Vagina (tissue), 2 donors: ENCODE data around the gene ADGRE3. TPM values are rescaled to one million over a fixed set of nuclear protein-coding genes. Genes with fewer than 3 reads are reported as not detected.

Experiments
- DNase-seq, 2 donors: peaks; one replicate each; pipeline ENCODE4 v3.0.0-alpha.2; 2017; ENCODE audit errors: extremely low spot score in 2 of 2
- H3K27ac ChIP-seq: fragments of 200-600 bp; sonication (generic); one replicate; pipeline ENCODE4 v1.5.1; 2019
- H3K27me3 ChIP-seq: fragments of 200-600 bp; sonication (generic); one replicate; pipeline ENCODE4 v1.5.1; 2019
- H3K36me3 ChIP-seq, 2 donors: fragments of 200-600 bp; sonication (generic); one replicate each; pipeline ENCODE4 v1.5.1; 2017 to 2019
- H3K4me1 ChIP-seq: fragments of 200-600 bp; sonication (generic); one replicate; pipeline ENCODE4 v1.5.1; 2019
- H3K4me3 ChIP-seq, 2 donors: fragments of 200-600 bp; sonication (generic); 1 replicate in 1 of 2; 2 replicates in 1 of 2; pipeline ENCODE4 v1.5.1; 2016 to 2019
- H3K9me3 ChIP-seq: fragments of 200-600 bp; sonication (generic); one replicate; pipeline ENCODE4 v1.5.1; 2019
- CTCF ChIP-seq, 3 experiments: fragments of 450-650 bp in 2 of 3; fragments of 200-600 bp in 1 of 3; sonication (generic) in 1 of 3; IDR thresholded peaks; one replicate each; pipeline ENCODE4 v1.5.1; 2017 to 2019; ENCODE audit warnings: antibody characterized with exemption in 3 of 3, mild to moderate bottlenecking in 2 of 3, moderate library complexity in 2 of 3
- POLR2A ChIP-seq, 2 donors: fragments of 450-650 bp; IDR thresholded peaks; one replicate each; pipeline ENCODE4 v1.6.1; 2017; ENCODE audit warnings: antibody characterized with exemption in 2 of 2, mild to moderate bottlenecking in 2 of 2, moderate library complexity in 2 of 2
- POLR2AphosphoS5 ChIP-seq, 2 donors: sonication (generic); formaldehyde crosslinking; IDR thresholded peaks; one replicate each; pipeline ENCODE4 v1.9.0; 2017; ENCODE audit warnings: antibody characterized with exemption in 2 of 2, mild to moderate bottlenecking in 2 of 2, low read depth in 1 of 2; ENCODE audit not compliant: insufficient read depth in 1 of 2
- intact Hi-C: fragments of 100-400 bp; cut with DNase I; formaldehyde crosslinking; loops from one replicate; pipeline ENCODE4 v1.15.1; 2023
- total RNA-seq: library from RNA; depleted of rRNA; stranded (reverse); fragments of >200 nt; gene quantifications from one replicate; pipeline ENCODE4 v1.2.3, GENCODE V29; 2016

ADGRE3 gene
- total RNA-seq, 1 donor from 2014 or later: not detected

DNA sequence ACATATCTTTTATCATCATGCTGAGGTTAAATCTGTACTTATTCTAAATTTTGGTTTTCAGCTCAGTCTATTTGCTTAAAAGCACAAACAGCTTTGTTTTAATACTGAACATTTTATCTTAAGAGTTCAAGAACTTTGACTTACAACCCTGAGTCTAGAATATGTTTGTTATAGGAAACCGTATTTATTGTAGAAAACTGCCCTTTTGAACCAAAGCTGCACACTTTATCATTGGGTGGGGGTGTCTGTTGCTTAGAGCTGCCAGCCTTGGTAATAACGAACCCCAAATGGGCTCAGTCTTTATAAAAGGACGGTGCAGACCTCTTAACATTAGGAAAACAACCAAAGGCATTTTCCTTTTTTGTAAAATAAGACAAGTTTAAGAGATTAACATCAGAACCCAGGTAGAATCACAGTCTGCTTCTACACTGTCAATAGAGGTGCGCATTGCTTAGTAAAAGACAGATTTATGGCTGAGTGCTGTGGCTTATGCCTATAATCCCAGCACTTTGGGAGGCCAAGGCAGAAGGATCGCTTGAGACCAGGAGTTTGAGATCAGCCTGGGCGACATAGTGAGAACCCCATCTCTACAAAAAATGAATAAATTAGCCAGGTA lies 14.7 kb downstream of the ADGRE3 start:
- intact Hi-C loops: no loop called here
- Histone ChIP-seq H3K27me3 (no peaks in the 10 kb centered on the region), H3K27ac (no peak overlapping the region), H3K4me3 (no peak overlapping the region), H3K36me3 (no peaks in the 10 kb centered on the region), H3K4me1 (no peaks in the 10 kb centered on the region), H3K9me3 (no peaks in the 10 kb centered on the region)
- TF ChIP-seq POLR2AphosphoS5 (IDR thresholded peaks at IDR 0.05; ENCODE audit: insufficient read depth in 1 of 2, low read depth in 1 of 2) (no peak), POLR2A (IDR thresholded peaks at IDR 0.05) (no peak), CTCF (IDR thresholded peaks at IDR 0.05) (no peak)
- DNase-seq: no peak

DNA sequence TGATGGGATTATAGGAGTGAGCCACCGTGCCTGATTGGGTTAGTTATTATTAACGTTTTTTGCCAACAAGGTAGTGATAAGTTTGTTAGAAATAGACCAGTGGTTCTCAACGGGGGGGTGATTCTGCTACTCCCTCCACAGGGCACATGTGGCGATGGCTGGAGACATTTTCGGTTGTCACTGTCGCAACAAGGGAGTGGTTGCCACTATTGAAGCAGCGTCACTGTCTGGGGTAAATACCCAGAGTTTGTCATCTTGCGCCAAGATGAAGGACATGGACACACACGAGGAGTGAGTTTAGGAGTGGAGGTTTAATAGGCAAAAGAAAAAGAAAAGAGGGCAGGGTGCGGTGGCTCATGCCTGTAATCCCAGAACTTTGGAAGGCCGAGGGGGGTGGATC lies 18.9 kb downstream of the ADGRE3 start:
- H3K4me1 ChIP-seq: no peaks in the 10 kb centered on the region
- no peak for DNase-seq
- H3K27me3 ChIP-seq: no peaks in the 10 kb centered on the region
- TF ChIP-seq CTCF (IDR thresholded peaks at IDR 0.05) (no peak), POLR2A (IDR thresholded peaks at IDR 0.05) (no peak), POLR2AphosphoS5 (IDR thresholded peaks at IDR 0.05; ENCODE audit: insufficient read depth in 1 of 2, low read depth in 1 of 2) (no peak)
- H3K9me3 ChIP-seq: no peaks in the 10 kb centered on the region
- intact Hi-C loops: no loop called here
- no peak overlapping the region for H3K4me3 ChIP-seq
- no peak overlapping the region for H3K27ac ChIP-seq
- H3K36me3 ChIP-seq: no peaks in the 10 kb centered on the region

DNA sequence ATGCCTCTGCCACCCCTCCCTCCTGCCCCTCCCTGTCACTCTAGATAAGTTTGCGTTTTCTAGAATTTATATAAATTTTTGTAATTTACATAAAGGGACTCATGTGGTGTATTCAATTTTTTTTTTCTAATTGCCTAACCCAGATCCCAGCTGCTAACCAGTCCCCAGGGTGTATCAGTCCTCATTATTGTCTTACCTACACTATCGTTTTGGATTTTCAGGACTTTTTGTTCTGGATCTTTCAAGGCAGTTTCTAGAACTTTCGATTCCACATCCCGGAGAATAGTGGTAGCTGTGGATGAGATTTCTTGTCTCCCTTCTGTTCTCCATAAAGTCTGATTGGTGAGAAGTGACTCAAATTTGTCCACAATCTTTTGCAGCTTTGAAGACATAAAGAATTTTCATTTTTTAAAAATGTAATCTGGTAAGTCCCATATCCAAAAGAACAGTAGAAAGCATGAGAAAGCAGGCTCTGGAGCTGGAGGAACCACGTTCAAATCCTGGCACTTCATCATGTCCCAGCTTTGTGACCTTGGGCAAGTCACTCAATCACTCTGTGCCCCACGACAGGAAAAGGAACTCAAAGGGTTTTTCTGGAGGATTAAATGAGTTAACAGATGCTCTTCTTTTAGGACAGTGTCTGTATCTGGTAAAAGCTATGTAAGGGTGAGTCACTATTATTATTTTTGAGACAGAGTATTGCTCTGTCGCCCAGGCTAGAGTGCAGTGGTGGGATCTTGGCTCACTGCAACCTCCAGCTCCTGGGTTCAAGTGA lies 19.7 kb downstream of the ADGRE3 start:
- no peak for DNase-seq
- no peak overlapping the region for H3K27ac ChIP-seq
- TF ChIP-seq POLR2AphosphoS5 (IDR thresholded peaks at IDR 0.05; ENCODE audit: insufficient read depth in 1 of 2, low read depth in 1 of 2) (no peak), POLR2A (IDR thresholded peaks at IDR 0.05) (no peak), CTCF (IDR thresholded peaks at IDR 0.05) (no peak)
- H3K36me3 ChIP-seq: no peaks in the 10 kb centered on the region
- H3K4me1 ChIP-seq: no peaks in the 10 kb centered on the region
- intact Hi-C loops: no loop called here
- H3K9me3 ChIP-seq: no peaks in the 10 kb centered on the region
- no peaks in the 10 kb centered on the region for H3K27me3 ChIP-seq
- H3K4me3 ChIP-seq: no peak overlapping the region

DNA sequence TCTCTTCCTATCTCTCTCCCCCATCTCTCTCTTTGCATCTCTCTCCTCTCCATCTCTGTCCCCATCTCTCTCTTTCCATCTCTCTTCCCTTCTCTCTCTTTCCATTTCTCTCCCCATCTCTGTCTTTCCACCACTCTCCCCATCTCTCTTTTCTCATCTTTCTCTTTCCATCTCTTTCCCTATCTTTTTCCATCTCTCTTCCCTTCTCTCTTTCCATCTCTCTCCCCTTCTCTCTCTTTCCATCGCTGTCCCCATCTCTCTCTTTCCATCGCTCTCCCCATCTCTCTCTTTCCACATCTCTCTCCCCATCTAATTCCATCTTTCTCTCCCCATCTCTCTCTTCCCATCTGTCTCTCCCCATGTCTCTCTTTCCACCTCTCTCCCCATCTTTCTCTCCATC lies 24.5 kb downstream of the ADGRE3 start:
- no peak overlapping the region for H3K27ac ChIP-seq
- no peak for DNase-seq
- TF ChIP-seq POLR2AphosphoS5 (IDR thresholded peaks at IDR 0.05; ENCODE audit: insufficient read depth in 1 of 2, low read depth in 1 of 2): no peak
- TF ChIP-seq CTCF (IDR thresholded peaks at IDR 0.05): no peak
- TF ChIP-seq POLR2A (IDR thresholded peaks at IDR 0.05): no peak
- no peaks in the 10 kb centered on the region for H3K4me1 ChIP-seq
- H3K36me3 ChIP-seq: no peaks in the 10 kb centered on the region
- intact Hi-C loops: no loop called here
- no peak overlapping the region for H3K4me3 ChIP-seq
- H3K9me3 ChIP-seq: no peaks in the 10 kb centered on the region
- H3K27me3 ChIP-seq: no peaks in the 10 kb centered on the region

DNA sequence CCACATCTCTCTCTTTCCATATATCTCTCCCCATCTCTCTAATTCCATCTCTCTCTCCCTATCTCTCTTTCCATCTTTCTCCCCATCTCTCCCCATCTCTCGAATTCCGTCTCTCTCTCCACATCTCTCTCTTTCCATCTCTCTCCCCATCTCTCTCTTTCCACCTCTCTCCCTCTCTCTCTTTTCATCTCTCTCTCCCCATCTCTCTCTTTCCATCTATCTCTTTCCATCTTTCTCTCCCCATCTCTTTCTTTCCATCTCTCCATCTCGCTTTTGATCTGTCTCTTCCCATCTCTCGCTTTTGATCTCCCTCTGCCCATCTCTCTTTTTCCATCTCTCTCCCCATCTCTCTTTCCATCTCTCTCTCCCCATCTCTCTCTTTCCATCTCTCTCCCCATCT lies 25.6 kb downstream of the ADGRE3 start:
- H3K4me3 ChIP-seq: no peak overlapping the region
- DNase-seq: no peak
- intact Hi-C loops: no loop called here
- H3K9me3 ChIP-seq: no peaks in the 10 kb centered on the region
- no peaks in the 10 kb centered on the region for H3K36me3 ChIP-seq
- no peaks in the 10 kb centered on the region for H3K4me1 ChIP-seq
- H3K27me3 ChIP-seq: no peaks in the 10 kb centered on the region
- no peak overlapping the region for H3K27ac ChIP-seq
- TF ChIP-seq CTCF (IDR thresholded peaks at IDR 0.05) (no peak), POLR2A (IDR thresholded peaks at IDR 0.05) (no peak), POLR2AphosphoS5 (IDR thresholded peaks at IDR 0.05; ENCODE audit: insufficient read depth in 1 of 2, low read depth in 1 of 2) (no peak)
